BJ (cell line): ENCODE data around the gene PSMB8. TPM values are rescaled to one million over a fixed set of nuclear protein-coding genes. Genes with fewer than 3 reads are reported as not detected.

ENCODE experiments used
- CTCF ChIA-PET: fragments of 350-600 bp; formaldehyde crosslinking; extraction: SDS; loops from one replicate; lab custom pipeline; 2021; ENCODE audit warnings: antibody characterized with exemption, inconsistent platforms; lab: Yijun Ruan, JAX
- POLR2A ChIA-PET: fragments of 300-600 bp; sonication (Branson Sonifier 250); formaldehyde crosslinking; extraction: SDS; loops from one replicate; lab custom pipeline; 2021; ENCODE audit warnings: antibody characterized with exemption; lab: Charles Lee
- DNase-seq: peaks from one replicate; pipeline ENCODE4 v3.0.0-alpha.2; 2011; ENCODE audit warnings: low read depth
- H3K27me3 ChIP-seq: 2 replicates; pipeline ENCODE4 v1.6.0; 2011; ENCODE audit warnings: low read length; ENCODE audit not compliant: control insufficient read depth, insufficient read depth
- H3K36me3 ChIP-seq: 2 replicates; pipeline ENCODE4 v1.5.1; 2011; ENCODE audit warnings: low read length; ENCODE audit not compliant: control insufficient read depth, insufficient read depth
- H3K4me3 ChIP-seq: 2 replicates; pipeline ENCODE4 v1.5.1; 2011; ENCODE audit warnings: low read depth, mild to moderate bottlenecking, control low read depth, low read length
- CTCF ChIP-seq: IDR thresholded peaks from 2 replicates; pipeline ENCODE4 v1.5.1; 2011; ENCODE audit warnings: low read depth, mild to moderate bottlenecking, control low read depth, inconsistent platforms, low read length, moderate library complexity; ENCODE audit not compliant: insufficient read depth
- polyA minus RNA-seq: library from RNA; depleted of rRNA, polyadenylated mRNA; stranded (reverse); fragments of >200 nt; gene quantifications from 2 replicates; pipeline ENCODE4 v1.2.3, GENCODE V29; 2011; rRNA and poly(A)+ RNA removed
- polyA plus RNA-seq: library from polyadenylated mRNA; depleted of rRNA; stranded (reverse); fragments of >200 nt; gene quantifications from 2 replicates; pipeline ENCODE4 v1.2.3, GENCODE V29; 2011; rRNA removed

PSMB8 gene
- polyA plus RNA-seq (56.7 and 79.6 TPM in 2 replicates), polyA minus RNA-seq (15.5 and 30.0 TPM in 2 replicates)

GRCh38 chr6:32843979-32844838 is at the start of gene PSMB8:
TSS of gene PSMB8 (minus strand) at chr6:32844047. CDS start at chr6:32843996, 51 bp downstream.
- TF ChIP-seq CTCF: peak; percentile 41
- DNase-seq: peak; percentile 72
- CTCF ChIA-PET: interaction anchor here (0.5 to 3.3 kb wide), 7 partner anchors 9 to 1655 kb away, joined by 3 to 18 read pairs (median 6); partner anchors contain the start of genes PSMB9 and TAP1
- peaks cover 19% of the 10 kb centered on the region for H3K36me3 ChIP-seq
- no peaks in the 10 kb centered on the region for H3K27me3 ChIP-seq
- peak within 1 kb of the TSS; percentile 61 for H3K4me3 ChIP-seq
- POLR2A ChIA-PET: no interaction called here

GRCh38 chr6:32890831-32891230 is 47.0 kb upstream of the PSMB8 start:
- Histone ChIP-seq H3K27me3 (no peaks in the 10 kb centered on the region), H3K4me3 (no peak overlapping the region), H3K36me3 (no peaks in the 10 kb centered on the region)
- TF ChIP-seq CTCF: no peak
- DNase-seq: no peak
- POLR2A ChIA-PET: no interaction called here
- CTCF ChIA-PET: interaction anchor here (0.9 kb wide), 1 partner anchor 42 kb away, joined by 3 read pairs; no protein-coding TSS in a partner anchor

GRCh38 chr6:32889533-32889932 is 45.7 kb upstream of the PSMB8 start:
- DNase-seq: no peak
- no peaks in the 10 kb centered on the region for H3K36me3 ChIP-seq
- ChIA-PET CTCF (interaction anchor here (1.0 to 1.1 kb wide), 2 partner anchors 27 to 95 kb away, joined by 3 to 4 read pairs; no protein-coding TSS in a partner anchor), POLR2A (no interaction called here)
- TF ChIP-seq CTCF: no peak
- H3K27me3 ChIP-seq: no peaks in the 10 kb centered on the region
- no peak overlapping the region for H3K4me3 ChIP-seq

GRCh38 chr6:32888576-32888975 is 44.7 kb upstream of the PSMB8 start:
- Histone ChIP-seq H3K4me3 (no peak overlapping the region), H3K36me3 (no peaks in the 10 kb centered on the region), H3K27me3 (no peaks in the 10 kb centered on the region)
- no peak for TF ChIP-seq CTCF
- POLR2A ChIA-PET: interaction anchor here (1.1 kb wide), 1 partner anchor 92 kb away, joined by 4 read pairs; no protein-coding TSS in a partner anchor
- DNase-seq: no peak
- CTCF ChIA-PET: interaction anchor here (4.5 kb wide), 1 partner anchor 97 kb away, joined by 66 read pairs; no protein-coding TSS in a partner anchor

- no peaks in the 10 kb centered on the region for H3K27me3 ChIP-seq
- no peaks in the 10 kb centered on the region for H3K36me3 ChIP-seq
- ChIA-PET POLR2A (no interaction called here), CTCF (interaction anchor here (3.4 to 4.5 kb wide), 2 partner anchors 66 to 98 kb away, joined by 37 to 66 read pairs; partner anchors contain the start of gene HLA-DMA)
- H3K4me3 ChIP-seq: no peak overlapping the region
- TF ChIP-seq CTCF: no peak
- DNase-seq: no peak
Observed at GRCh38 chr6:32887616-32888015, 43.8 kb upstream of the PSMB8 start.
